GM18519 (cell line): Measurements from ENCODE around the gene NTPCR.
"Not testable (repeated sequence)": the region's sequence is repeated elsewhere in the genome, so short reads cannot be mapped to it uniquely, and the experiment has no call there.

Experiments used
- ATAC-seq: cut with Tn5 transposase; IDR thresholded peaks from one replicate; pipeline ENCODE4 v1.9.1; 2021; ENCODE audit warnings: mild to moderate bottlenecking, moderate library complexity; ENCODE audit not compliant: unreplicated experiment, low FRiP score

The NTPCR gene, protein sequence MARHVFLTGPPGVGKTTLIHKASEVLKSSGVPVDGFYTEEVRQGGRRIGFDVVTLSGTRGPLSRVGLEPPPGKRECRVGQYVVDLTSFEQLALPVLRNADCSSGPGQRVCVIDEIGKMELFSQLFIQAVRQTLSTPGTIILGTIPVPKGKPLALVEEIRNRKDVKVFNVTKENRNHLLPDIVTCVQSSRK

DNA sequence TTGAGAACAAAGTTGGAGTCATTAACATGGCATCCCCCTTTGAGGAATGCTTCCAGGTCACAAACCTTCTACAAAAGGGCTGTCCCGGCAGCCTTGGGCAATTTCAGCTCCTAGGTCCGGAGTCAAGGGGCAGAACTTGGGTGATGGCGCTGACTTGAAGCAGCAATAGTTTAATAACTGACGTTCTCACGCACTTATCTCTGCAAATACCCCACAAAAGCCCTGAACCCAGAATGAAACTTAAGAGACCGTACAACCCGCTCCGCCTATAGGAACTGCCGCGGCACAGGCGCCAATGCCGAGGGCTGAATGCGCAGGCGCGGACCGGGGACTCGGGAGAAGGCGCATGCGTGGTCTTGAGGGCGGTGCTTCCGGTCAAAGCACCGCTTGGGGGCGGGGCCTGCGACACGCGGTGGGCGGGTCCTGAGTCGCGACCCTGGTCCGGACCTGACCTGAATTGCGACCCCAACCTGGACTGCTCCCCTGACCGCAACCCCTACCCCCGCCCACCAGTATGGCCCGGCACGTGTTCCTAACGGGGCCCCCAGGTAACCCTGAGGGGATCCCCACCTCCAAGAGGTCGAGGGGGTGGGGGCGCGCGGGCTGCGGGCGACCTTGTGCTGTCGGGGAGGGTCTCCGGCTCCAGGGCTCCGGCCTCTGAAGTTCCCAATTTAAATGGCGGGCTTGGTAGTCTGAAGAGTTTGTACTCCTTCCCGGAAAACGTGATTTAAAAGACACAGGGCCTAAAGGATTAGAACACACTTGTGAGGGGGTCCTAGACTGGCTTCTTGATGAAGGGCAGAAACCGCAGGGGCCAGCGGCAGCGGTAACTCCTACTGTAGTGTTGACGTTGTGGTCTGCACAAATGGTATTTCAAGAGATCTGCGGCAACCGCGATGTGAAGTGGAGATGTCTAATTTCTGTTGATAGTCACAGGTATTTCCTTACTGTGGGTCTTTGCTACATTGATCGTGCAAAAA lies at the start of gene NTPCR:
Gene NTPCR (plus strand): TSS at position 415 of the 980 bp plus-strand sequence. CDS start 100 bp downstream, at position 515.
- peak; percentile 82 for ATAC-seq

DNA sequence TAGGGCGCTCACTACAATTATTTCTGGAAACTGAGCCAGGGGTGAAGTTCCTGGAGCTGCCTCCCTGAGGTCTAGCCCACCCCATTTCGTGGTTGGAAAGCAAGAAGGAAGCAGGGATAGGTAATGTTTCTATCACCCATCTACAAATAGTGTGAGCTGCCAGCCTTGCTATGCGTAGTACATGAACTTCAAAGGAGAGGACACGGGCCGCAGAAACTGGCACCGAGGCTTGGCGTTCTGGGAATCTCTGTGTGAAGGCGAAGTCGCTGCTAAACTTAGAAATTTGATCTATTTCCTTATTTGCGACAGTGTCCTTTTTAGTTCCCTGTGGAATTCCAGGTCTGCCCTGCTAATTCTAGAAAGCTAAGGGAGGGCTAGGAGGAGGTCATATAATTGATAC lies 49.6 kb upstream of the NTPCR start:
- ATAC-seq, result no peak

DNA sequence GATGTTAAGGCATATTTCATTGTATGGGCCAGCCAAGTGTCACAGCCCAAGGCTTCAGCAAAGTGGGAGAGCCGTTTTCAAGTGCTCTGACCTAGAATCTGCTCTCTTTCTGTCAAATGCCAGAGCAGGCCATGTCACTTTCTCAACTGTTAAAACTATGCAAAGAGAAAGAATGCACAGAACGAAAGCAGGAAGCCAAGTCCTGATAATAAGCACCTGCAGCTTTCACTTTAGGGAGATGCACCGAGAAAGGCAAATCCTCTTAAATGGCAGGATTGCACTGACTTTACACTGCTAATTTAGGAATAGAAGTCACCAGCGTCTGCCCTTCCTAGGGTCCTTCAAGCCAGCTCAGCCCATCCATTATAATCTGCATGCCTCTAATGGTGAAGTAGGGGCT lies 49.2 kb upstream of the NTPCR start:
- no peak for ATAC-seq

DNA sequence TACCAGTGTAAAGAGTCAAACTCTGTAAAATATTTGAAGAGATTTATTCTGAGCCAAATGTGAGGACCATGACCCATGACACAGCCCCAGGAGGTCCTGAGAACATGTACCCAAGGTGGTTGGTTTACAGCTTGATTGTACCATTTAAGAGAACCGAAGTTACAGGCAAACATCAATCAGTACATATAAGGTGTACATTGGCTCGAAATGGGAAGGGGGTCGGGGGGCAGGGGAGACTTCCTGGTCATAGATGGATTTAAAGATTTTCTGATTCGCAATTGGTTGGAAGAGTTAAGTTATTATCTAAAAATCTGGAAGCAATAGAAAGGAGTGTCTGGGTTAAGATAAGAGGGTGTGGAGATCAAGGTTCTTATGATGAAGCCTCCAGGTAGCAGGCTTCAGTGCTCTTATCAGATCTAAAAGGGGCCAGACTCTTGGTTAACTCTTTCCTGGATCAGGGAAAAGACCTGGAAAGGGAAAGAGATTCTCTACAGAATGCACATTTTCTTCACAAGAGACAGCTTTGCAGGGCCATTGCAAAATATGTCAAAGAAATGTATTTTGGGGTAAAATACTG lies 47.5 kb upstream of the NTPCR start:
- no peak for ATAC-seq

DNA sequence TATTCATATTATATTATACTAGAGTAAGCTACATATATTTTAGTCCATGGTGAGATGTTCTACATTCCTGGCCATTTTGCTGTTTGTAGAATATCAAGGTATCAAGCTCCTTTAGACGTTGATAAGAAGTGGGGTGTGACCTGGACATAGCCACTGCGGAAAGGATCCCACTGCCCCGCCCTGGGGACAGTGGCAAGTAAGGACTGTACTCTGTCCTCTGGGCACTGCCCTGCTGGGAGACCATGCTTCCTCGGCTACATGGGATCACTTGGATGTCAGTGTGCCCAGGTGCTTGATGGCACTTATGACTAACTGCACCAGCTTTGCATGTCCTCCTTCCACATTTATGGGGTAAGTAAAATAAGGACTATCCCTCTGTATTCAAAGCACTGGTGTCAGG lies 46.3 kb upstream of the NTPCR start:
- ATAC-seq, result no peak

DNA sequence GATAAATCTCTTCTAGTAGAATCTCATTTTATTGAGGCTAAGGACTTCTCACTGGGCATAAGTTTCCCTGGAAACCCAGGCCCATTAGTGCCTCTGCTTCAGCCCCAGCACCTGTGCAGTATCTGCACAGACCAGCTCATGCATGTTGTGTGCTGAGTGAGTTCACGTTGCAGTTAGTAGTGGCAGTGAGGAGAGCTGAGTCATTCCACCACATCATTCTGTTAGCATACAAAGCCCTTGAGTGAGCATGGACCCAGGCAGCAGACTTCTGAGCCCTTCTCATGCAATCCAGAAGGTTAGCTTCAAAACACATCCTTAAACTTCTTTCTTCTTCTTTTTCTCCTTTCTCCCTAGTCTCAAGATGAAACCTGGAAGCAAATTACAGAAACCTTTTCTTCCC lies 45.8 kb upstream of the NTPCR start:
- ATAC-seq, result peak; percentile 46

DNA sequence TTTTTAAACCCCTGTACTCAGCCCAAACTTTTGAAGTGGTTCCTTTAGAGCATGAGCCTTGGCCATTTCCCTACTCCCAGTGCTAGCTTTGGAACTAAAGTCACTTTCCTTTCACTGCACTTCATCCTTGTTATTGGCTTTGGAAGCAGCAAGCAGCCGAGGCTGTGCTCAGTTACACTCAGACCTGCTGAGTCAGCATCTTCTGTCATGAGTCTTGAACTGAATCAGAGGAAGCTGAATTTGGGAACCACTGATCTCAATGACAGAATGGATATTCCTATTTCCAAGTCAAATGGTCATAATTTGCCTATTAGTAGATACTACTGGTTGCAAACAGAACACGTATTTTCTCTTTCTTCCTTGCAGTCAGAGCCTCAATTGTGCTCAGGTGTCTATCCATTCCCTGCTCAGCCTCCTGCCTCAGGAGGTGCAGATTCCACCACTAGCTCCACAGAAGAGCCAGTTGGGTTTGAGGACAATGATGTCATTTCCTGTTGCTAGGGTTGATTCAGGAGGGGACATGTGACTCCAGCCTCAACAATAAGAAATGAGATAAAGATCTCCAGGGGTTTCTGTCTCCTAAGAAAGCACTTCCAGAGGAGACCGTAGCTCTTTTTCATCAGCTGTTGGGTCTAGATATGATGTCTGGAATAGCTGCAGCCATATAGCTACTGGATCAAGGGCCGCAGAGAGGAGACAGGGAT lies 44.9 kb upstream of the NTPCR start:
- no peak for ATAC-seq

DNA sequence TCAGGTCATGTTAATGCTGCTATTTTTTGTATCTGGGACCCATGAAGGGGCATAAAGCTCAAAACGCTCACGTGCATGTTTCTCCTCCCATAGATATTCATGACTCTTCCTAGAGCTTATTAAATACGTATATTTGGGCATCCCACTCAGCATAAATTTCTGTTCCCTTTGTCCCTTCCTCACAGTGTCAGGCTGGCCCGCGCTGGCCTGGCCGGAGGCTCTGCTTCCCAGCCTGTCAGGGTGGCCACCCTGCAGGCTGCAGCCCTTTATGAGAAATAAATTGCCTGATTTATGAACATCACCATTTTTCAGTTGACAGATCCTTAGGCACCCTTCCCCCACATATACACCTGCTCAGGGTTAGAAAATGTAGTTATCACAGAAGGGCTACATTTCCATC lies 44.0 kb upstream of the NTPCR start:
- ATAC-seq, result no peak

DNA sequence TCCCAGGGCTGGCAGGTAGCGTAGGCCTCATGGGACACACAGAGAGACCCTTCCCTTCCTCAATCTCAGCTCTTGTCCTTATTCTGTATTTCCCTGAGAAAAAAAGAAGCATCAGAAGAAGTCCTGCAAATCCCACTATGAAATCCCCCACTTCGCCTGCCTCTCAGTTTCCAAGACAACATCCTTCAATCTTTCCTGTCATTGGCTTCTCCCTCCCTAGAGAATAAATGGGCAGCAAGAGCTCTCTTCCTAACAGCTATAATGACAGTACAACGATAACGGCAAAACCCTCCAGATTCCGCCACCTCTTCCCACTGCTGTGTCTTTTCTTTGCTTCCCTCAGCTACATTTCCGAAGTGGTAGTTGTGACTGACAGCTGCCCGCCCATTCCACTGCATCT lies 41.6 kb upstream of the NTPCR start:
- no peak for ATAC-seq

DNA sequence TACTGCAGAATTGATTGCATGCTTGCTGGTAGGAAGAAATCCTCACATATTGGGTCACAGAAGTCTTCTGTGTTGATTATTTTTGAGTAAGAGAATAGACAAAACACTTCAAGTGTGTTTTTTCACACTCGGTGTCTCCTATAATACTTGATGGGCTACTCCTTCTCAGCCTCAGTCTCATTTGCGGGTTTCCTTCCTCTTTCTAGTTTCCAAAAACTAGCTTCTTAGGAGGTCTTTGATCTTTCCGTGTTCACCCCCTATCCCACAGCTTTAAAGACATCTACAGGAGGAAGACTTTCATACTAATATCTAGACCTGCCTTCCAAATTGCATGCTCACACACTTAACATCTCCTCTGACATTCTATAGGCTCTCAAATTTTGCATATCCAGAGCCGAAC lies 40.7 kb upstream of the NTPCR start:
- no peak for ATAC-seq

DNA sequence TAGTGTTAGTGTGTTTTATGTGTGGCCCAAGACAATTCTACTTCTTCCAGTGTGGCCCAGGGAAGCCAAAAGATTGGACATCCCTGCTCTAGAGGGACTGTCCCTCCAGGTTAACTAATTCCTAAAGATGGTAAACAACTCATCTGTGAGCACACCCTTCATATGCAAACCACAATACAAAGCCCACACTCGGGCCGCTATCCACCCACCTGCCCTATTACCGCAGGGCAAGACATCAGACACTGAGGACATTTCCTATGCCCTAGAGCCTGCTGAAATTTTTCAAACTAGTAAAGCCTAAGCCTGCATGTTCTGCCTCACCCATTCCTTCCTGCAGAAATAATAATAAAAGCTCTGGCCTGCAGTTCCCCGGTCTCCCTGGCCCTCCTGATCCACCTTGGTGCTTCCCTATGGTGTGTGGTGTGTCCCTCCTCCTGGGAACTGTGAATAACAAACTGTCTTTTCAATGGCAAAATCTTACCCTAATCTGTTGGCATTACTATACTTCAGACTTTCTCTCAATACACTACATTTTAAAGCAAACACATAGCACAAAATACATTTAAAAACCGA lies 39.3 kb upstream of the NTPCR start:
- no peak for ATAC-seq

DNA sequence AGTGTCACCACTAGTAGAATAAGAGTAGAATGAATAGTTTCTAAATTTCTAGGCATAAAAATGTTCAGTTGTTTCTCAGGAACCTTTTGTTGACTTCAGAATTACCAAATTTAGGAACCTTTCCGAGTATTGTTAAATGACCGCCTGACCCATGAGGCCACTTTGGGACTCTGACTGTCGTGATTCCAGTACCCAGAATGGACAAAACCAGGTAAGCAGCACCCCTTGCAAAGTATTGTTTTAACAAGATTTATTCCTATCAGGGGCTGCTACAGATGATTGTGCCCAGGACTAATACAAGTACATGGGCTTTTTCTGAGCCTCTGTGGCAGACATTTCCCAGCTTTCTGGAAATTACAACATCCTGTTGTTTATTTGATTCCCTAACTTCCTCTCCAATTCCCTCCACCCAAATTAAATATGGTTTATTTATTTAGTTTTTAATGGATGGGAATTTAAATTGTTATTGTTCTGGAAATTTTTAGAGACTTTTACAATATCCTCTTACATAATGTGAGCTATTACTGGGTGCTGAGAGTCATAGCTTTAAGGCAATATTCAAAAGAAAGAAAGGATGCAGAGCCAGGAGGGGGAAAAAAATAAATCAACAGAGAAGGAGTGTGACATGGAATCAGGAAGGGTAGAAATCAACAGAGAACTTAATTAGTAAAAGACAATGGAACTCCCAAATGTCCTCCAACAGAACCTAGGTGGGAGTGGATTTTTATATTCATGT lies 37.4 kb upstream of the NTPCR start:
- no peak for ATAC-seq

DNA sequence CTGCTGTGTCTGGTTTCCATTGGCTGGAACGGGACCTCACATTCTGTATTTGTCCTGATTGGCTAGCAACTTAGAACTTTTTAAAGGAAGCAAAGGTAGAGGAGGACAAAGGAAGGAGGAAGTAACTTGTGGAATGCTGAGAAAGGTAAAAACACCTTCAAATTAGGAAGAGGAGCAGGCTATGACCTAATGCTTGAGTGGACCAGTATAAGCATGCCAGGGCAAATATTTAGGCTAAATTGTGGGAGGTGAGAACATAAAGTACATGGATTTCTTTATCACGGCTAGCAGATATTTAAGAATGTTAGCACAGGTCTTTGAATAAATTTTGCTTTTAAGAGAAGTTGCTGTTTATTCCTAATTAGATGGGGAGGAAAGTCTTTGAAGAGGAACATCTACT lies 36.1 kb upstream of the NTPCR start:
- not testable (repeated sequence) for ATAC-seq

DNA sequence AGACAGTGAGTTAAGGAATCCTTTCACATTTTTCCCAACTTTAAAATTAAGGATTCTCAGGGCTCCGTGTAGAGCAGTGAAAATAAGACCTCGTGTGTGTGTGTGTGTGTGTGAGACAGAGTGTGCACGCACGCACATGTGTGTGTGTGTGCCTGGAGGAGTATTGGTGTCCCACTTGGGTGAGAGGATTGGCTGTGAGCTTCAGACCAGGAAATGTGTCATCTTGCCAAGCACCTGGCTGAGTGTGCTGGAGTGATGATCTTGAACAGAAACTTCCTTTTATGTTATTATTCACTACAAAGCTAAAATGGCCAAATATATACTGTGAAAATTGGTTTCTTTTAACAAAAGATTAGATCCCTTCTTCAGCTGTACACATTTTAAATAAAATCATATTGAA lies 35.2 kb upstream of the NTPCR start:
- ATAC-seq, result no peak

DNA sequence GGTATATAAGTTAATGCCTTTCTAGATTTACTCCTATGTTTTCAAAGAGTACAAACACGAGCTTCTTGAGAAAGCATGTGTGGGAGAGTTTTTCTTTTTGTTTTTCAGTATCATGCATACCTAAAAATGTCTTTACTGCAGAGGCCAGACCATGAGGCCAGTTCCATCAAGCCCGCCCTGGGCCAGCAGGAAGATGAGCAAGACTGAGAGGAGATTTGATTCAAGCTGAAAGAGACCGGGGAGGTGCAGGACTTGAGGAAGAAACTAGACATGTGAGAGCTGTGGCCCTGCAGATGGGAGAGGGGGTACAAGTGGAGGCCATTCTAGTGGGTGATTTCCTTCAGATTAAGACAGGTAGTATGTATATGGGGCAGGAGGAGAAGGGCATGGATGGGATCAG lies 33.4 kb upstream of the NTPCR start:
- ATAC-seq, result no peak

DNA sequence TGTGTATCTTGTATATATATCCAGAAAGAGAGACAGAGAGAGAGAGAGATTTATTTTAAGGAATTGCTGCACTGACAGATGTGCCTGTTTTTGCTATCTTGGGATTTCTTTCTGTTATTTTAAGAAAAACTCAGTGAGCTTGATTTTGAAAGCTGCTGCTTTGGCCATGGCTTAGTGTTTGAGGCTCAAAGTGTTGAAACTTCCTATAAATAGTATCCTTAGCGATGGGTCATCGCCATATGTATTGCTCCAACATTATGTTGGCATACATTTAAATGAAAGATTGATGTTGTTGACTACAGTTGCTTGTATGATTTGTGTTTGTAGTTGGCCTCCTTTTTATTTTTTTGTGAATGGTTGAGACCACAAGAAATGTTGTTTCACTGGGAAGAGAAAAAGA lies 29.0 kb upstream of the NTPCR start:
- ATAC-seq, result no peak

DNA sequence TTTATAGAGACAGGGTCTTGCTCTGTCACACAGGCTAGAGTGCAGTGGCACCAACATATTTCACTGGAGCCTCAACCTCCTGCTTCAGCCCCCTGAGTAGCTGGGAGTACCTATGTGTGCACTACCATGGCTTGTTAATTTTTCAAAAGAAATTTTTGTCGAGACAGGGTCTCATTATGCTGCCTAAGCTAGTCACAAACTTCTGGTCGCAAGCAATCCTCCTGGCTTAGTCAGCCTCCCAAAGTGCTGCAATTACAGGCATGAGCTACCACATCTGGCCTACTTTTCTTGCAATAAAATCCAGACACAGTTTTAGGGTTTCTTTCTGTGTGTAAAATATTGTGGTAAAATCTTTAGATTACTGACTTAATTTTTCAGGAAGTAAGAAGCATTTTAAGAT lies 27.9 kb upstream of the NTPCR start:
- ATAC-seq, result no peak

DNA sequence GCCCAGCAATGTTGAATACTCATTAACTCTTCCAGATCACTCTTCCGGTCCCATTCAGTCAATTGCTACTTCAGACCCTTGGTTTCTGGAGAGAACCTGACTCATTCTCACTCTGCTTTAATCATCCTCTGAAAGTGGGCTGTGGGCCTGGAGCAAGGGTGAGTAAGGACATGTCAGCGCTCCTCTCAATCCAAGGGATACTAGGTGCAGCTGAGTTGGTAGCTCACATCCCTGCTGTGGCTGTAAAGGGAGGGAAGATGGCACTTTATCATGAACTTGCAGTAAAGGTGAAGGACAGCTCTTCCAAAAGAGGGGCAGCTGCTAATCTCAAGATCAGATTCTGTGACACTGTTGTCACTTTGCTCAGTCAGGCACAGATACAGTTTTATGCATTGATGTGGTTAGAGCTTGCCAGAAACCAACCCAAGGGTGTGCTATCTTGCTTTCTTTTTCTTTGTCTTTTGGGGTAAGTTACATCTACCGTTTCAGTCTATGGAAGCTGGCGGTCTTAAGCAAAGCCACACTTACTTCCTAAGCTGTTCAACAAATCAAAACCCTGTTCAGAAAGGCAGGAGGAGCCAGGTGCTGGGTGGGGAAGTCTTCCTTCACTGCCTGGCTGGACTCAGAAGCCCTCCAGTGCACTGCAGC lies 26.5 kb upstream of the NTPCR start:
- no peak for ATAC-seq

DNA sequence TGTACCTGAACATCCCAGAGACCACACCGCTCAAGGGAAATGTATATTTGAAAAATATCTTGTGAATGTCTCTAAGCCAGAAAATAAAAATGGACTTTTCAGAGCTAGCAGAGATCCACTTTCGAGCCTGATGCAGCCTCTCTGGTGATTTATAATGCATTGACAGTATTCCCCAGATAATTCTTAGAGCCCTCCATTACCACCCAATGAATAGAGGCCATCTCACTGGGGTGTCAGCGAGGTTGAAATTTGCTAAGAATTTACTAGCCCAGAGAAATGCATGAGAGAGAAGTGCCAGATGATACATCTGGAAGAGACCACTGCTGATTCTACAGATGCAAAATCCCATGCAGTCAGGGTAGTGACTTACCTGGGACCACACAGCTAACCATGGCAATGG lies 25.5 kb upstream of the NTPCR start:
- ATAC-seq, result no peak
